Measurements from ENCODE around the gene TNFRSF6B. TPM values are rescaled to one million over a fixed set of nuclear protein-coding genes. Genes with fewer than 3 reads are reported as not detected.
"Not testable (repeated sequence)": the region's sequence is repeated elsewhere in the genome, so short reads cannot be mapped to it uniquely, and the experiment has no call there.

TNFRSF6B gene, protein sequence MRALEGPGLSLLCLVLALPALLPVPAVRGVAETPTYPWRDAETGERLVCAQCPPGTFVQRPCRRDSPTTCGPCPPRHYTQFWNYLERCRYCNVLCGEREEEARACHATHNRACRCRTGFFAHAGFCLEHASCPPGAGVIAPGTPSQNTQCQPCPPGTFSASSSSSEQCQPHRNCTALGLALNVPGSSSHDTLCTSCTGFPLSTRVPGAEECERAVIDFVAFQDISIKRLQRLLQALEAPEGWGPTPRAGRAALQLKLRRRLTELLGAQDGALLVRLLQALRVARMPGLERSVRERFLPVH
- total RNA-seq, result 4.9 and 7.1 TPM in 2 replicates

DNA sequence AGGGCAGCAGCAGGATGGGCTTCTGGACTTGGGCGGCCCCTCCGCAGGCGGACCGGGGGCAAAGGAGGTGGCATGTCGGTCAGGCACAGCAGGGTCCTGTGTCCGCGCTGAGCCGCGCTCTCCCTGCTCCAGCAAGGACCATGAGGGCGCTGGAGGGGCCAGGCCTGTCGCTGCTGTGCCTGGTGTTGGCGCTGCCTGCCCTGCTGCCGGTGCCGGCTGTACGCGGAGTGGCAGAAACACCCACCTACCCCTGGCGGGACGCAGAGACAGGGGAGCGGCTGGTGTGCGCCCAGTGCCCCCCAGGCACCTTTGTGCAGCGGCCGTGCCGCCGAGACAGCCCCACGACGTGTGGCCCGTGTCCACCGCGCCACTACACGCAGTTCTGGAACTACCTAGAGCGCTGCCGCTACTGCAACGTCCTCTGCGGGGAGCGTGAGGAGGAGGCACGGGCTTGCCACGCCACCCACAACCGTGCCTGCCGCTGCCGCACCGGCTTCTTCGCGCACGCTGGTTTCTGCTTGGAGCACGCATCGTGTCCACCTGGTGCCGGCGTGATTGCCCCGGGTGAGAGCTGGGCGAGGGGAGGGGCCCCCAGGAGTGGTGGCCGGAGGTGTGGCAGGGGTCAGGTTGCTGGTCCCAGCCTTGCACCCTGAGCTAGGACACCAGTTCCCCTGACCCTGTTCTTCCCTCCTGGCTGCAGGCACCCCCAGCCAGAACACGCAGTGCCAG lies at the start of gene TNFRSF6B:
Gene TNFRSF6B (plus strand): TSS at position 25 of the 729 bp plus-strand sequence. CDS start 116 bp downstream, at position 141.
- TF ChIP-seq, protein P1, sequence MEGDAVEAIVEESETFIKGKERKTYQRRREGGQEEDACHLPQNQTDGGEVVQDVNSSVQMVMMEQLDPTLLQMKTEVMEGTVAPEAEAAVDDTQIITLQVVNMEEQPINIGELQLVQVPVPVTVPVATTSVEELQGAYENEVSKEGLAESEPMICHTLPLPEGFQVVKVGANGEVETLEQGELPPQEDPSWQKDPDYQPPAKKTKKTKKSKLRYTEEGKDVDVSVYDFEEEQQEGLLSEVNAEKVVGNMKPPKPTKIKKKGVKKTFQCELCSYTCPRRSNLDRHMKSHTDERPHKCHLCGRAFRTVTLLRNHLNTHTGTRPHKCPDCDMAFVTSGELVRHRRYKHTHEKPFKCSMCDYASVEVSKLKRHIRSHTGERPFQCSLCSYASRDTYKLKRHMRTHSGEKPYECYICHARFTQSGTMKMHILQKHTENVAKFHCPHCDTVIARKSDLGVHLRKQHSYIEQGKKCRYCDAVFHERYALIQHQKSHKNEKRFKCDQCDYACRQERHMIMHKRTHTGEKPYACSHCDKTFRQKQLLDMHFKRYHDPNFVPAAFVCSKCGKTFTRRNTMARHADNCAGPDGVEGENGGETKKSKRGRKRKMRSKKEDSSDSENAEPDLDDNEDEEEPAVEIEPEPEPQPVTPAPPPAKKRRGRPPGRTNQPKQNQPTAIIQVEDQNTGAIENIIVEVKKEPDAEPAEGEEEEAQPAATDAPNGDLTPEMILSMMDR (IDR thresholded peaks at IDR 0.05; ENCODE audit: insufficient read depth, low read length, severe bottlenecking), result no peak
- Histone ChIP-seq H3K4me3 (ENCODE audit: low read depth, low read length) (peak within 1 kb of the TSS; percentile 39), H3K27me3 (ENCODE audit: control insufficient read depth, insufficient read depth, low read length) (no peaks in the 10 kb centered on the region), H3K36me3 (ENCODE audit: control insufficient read depth, insufficient read depth, low read length) (peaks cover 5% of the 10 kb centered on the region)
- DNase-seq (ENCODE audit: low read depth) (no peak), FAIRE-seq (no peak)

DNA sequence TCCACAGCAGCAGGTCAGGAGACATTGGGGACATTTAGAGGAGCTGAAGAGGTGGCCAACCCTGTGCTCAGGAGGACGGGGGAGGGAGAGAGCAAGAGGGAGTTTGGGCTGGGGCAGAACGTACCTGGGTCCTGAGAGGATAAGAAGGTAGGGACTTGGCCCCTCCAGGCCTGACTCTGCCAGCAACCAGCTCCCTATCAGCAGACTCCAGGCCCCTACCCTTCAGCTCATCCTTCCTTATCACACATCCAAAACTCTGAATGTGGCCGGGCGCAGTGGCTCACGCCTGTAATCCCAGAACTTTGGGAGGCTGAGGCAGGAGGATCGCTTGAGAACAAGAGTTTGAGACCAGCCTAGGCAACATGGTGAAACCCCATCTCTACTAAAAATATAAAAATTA lies 48.3 kb upstream of the TNFRSF6B start:
- TF ChIP-seq, protein P1 (IDR thresholded peaks at IDR 0.05; ENCODE audit: insufficient read depth, low read length, severe bottlenecking), result no peak
- H3K36me3 ChIP-seq (ENCODE audit: control insufficient read depth, insufficient read depth, low read length), result no peaks in the 10 kb centered on the region

DNA sequence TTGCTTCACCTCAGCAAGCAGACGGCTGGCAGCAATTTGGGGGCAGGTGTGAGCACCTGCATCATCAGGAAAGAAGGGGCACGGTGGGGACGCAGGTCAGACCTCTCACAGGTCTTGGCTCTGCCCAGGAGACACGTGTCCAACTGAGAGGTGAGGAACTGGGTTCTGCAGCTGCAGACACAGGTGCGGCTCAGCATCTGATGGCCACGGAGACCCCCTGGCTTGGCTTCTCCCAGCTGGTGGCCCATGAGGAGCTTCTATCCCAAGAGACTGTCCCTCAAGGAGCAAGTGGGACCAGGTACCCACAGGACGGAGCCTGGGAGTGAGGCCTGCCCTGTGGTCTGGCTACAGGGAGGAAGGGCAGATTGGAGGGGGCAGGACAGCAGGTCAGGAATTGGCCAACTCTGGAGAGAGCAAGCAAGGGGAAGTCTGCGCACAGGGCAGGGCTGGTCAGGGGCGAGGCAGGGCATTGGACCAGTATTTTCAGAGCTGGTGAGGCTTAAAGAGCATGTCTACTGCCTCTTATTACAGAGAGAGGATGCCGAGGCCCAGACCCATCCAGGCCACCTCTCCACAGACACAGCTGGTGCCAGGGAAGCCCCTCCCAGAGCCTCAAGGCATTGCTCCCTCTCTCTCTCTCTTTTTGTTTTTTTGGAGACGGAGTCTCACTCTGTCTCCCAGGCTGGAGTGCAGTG lies 47.4 kb upstream of the TNFRSF6B start:
- H3K36me3 ChIP-seq (ENCODE audit: control insufficient read depth, insufficient read depth, low read length), result no peaks in the 10 kb centered on the region
- FAIRE-seq, result no peak
- DNase-seq (ENCODE audit: low read depth), result no peak
- no peak overlapping the region for H3K4me3 ChIP-seq (ENCODE audit: low read depth, low read length)
- no peaks in the 10 kb centered on the region for H3K27me3 ChIP-seq (ENCODE audit: control insufficient read depth, insufficient read depth, low read length)
- TF ChIP-seq, protein P1 (IDR thresholded peaks at IDR 0.05; ENCODE audit: insufficient read depth, low read length, severe bottlenecking), result no peak

More for the DNA sequence above, 48.3 kb upstream of the TNFRSF6B start:
- DNase-seq (ENCODE audit: low read depth) (no peak), FAIRE-seq (no peak)
- H3K27me3 ChIP-seq (ENCODE audit: control insufficient read depth, insufficient read depth, low read length), result no peaks in the 10 kb centered on the region
- H3K4me3 ChIP-seq (ENCODE audit: low read depth, low read length), result no peak overlapping the region

DNA sequence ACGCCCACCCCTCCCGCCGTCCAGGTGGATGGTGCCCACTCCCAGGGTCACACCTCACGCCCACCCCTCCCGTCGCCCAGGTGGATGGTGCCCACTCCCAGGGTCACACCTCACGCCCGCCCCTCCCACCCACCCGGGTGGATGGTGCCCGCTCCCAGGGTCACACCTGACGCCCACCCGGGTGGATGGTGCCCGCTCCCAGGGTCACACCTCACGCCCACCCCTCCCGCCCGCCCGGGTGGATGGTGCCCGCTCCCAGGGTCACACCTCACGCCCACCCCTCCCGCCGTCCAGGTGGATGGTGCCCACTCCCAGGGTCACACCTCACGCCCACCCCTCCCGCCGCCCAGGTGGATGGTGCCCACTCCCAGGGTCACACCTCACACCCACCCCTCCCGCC lies 46.0 kb upstream of the TNFRSF6B start:
- not testable (repeated sequence) for H3K36me3 ChIP-seq (ENCODE audit: control insufficient read depth, insufficient read depth, low read length); FAIRE-seq; DNase-seq (ENCODE audit: low read depth); H3K4me3 ChIP-seq (ENCODE audit: low read depth, low read length); H3K27me3 ChIP-seq (ENCODE audit: control insufficient read depth, insufficient read depth, low read length)

DNA sequence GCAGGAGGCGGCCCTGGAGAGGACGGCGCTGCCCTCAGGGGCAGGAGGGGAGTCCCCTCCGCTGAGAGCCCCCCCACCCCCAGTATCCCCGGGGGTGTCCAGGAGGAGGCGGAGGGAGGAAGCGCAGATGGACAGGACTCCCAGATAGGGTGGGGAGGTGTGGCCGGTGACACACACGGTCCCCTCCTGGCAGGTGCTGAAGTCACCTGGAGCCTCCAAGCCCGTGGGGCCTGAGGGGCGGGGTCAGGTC lies 44.6 kb upstream of the TNFRSF6B start:
- H3K27me3 ChIP-seq (ENCODE audit: control insufficient read depth, insufficient read depth, low read length), result no peaks in the 10 kb centered on the region
- FAIRE-seq (no peak), DNase-seq (ENCODE audit: low read depth) (no peak)
- no peak overlapping the region for H3K4me3 ChIP-seq (ENCODE audit: low read depth, low read length)
- TF ChIP-seq, protein P1 (IDR thresholded peaks at IDR 0.05; ENCODE audit: insufficient read depth, low read length, severe bottlenecking), result no peak
- H3K36me3 ChIP-seq (ENCODE audit: control insufficient read depth, insufficient read depth, low read length), result no peaks in the 10 kb centered on the region
